Hematopoietic multipotent progenitor cell treated with erythropoietin and hydrocortisone succinate and interleukin-3 and kit ligand, for 15 days (in vitro differentiated cells): Measurements from ENCODE around the gene NEU4.
"Not testable (repeated sequence)": the region's sequence is repeated elsewhere in the genome, so short reads cannot be mapped to it uniquely, and the experiment has no call there.

Experiments
- DNase-seq: peaks from one replicate; pipeline ENCODE4 v3.0.0-alpha.2; 2015; ENCODE audit warnings: low spot score

NEU4 gene

GRCh38 chr2:241775223-241776177 is 33.5 kb upstream of the NEU4 start:
- DNase-seq: no peak

DNA sequence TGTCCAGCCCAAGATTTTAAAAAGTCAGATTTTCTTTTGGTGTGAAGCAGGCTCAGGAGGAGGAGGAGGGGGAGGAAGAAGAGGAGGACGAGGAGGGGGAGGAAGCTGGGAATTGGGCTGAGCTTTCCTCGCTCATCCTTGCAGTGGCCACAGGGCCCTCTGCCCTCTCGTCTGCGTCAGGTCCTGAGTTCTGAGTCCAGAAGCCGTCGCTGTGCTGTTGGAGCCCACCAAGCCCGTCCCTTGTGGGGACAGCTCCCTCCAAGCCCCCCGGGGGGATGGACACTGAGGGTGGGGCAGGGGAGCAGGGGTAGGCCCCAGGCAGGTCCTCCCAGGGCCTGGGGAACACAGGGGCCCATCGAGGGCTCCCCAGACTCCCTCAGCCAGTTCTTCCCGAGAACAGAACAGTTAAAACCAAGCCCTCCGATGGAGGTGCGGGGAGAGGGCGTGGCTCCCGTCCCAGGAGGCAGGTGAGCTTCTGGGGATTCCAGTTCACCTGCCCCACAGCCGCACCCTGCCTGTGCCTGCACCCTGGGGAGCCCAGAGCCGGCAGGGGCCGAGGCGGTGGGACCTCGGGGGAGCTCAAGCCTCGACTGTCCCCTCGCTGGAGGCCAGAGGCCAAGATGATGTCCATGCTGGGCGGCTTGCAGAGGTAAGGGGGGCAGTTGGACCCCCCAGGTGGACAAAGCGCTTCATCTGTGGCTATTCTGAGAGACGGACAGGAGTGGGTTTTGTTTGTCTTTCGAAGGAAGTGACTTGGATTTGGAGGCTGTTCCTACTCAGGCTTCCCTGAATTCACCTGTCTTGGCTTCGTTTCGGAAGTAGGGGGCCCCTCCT is 32.4 kb upstream of the NEU4 start, which contains the start of gene GAL3ST2:
Gene GAL3ST2 (plus strand): TSS at position 487 of the 834 bp plus-strand sequence. CDS start 134 bp downstream, at position 621.
- DNase-seq: no peak

GRCh38 chr2:241777170-241777685 is 31.8 kb upstream of the NEU4 start:
- DNase-seq: no peak

DNA sequence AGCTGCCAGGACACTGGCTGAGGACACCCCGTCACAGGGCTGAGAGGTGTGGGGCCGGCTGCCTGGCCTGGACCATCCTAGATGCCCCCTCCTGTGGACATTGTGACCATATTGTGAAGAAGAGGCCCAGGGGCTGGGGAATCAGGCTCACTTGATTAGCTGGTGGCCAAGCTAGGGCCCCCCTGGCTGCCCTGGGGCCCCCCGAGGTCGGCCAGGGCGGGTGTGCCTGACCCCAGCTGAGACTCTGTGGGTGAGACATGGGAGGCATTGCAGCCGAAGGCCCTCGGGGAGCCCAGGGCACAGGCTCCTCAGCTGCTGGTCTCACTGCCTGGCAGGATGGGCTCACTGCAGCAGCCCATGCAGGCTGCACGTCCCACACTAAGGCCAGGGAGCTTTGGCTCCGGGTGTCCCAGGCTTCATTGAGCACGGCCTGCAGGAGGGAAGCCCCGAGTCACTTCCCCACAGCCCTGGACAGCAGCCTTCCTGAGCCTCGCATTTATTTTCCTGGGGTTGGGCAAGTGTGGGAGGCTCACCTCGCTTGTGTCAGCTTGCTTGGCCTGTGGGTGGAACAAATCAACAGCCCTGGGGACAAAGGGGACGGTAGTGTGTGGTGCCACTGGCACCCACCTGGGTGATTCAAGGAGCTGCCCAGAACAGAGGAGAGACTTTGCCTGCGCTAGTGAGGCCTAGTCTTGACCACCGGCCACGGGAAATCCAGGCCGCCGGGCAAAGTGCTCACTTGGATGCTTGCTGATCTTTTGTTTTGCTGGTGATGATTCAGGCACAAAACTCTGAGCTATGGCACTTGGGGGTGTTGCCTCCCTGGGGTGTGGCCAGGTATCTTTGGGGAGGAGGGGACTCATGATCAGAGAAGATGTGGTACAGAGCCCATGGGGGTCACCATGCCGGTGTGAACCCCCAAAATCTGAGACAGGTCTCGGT is 31.0 kb upstream of the NEU4 start:
- DNase-seq: no peak

- DNase-seq: no peak
Measured at GRCh38 chr2:241780939-241781569, 27.9 kb upstream of the NEU4 start.

DNA sequence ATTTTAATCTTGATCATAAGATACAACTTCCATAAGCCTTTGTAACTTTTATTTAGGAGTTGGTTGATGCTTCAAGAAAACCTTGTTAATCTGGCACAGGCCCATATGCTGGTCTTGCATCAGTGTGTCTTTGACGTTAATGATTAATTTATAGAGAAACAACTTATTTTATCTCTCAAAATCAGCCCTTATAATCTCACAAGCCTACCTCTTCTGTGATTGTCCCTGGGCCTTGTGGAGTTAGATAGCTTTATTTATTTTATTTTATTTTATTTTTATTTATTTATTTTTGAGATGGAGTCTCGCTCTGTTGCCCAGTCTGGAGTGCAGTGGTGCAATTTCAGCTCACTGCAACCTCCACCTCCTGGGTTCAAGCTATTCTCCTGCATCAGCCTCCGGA is 26.9 kb upstream of the NEU4 start:
- not testable (repeated sequence) for DNase-seq

DNA sequence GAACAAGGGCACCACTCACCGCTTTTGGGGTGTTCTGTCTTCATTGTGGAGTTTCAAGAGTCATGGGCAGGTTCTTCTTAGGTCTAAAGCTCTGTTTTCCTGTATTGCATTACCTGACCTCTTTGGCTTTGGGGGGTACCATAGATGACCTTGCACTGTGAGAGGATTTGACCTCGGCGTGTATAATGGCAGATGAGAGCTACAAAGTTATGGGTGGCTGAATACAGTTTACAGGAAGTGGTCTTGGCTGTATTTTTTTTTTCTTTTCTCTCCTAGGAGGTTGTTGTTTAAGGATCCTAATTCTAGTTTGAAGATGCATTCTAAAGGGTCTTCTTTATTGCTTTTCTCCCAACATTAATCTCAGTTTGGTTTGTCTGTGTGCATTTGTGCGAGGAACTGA is 20.9 kb upstream of the NEU4 start:
- DNase-seq: no peak

- DNase-seq: no peak
Measured at GRCh38 chr2:241788572-241788971, 20.4 kb upstream of the NEU4 start.

GRCh38 chr2:241791385-241791784 is 17.6 kb upstream of the NEU4 start:
- not testable (repeated sequence) for DNase-seq

DNA sequence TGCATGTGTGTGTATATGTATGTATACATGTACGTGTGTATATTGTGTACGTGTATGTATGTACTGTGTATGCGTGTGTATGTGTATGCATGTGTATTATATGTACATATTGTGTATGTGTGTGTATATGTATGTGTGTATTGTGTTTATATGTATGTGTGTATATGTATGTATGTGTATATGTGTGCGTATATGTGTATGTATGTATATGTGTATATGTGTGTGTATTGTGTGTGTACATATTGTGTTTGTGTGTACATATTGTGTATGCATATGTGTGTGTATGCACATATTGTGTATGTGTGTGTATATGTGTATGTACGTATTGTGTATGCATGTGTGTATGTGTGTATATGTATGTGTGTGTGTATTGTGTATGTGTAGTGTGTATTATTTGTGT is 15.6 kb upstream of the NEU4 start:
- no peak for DNase-seq

GRCh38 chr2:241794250-241794823 is 14.7 kb upstream of the NEU4 start:
- no peak for DNase-seq

- DNase-seq: no peak
Measured at GRCh38 chr2:241795021-241795999, 13.7 kb upstream of the NEU4 start.

DNA sequence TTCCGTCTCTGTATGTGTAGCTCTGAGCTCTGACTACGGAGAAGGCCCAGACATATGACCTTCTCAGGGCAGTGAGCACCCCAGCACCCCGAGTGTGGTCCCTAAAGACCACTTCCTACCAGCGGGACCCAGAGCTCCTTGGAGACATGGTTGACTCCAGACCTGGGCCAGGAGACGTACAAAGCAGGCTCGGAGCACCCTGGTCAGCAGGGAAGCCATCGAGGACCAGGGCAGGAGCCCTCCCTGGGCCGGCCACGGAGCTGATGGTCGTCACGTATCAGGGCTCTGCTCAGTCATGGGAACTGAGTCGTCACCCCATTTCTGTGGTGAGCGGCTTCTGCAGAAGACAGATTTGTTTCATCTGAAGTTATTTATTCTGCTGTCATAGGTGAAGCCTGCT is 12.8 kb upstream of the NEU4 start:
- no peak for DNase-seq

DNA sequence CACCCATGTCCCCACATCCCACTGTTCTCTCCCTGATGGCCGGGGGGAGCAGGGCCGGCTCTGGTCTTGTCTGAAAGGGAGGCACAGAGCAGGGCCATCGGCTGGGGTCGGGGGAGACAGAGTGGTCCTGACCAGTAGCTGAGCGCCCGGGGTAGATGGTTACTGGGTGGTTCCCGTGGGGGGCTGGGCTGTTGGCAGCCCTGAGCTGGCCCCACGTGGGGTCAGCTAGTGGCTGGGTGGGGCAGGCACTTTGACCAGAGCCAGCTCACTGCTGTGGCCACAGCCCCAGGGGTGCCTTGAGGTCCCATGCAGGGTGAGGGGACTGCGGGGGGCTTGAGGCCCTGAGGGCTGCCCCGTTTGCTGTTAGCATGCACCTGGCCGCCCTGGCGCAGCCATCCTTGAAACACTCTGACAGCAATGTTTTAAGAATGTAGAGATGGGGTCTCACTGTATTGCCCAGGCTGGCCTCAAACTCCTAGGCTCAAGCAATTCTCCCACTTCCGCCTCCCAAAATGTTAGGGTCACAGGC is 12.3 kb upstream of the NEU4 start:
- DNase-seq: no peak

GRCh38 chr2:241797441-241798080 is 11.4 kb upstream of the NEU4 start:
- DNase-seq: no peak

DNA sequence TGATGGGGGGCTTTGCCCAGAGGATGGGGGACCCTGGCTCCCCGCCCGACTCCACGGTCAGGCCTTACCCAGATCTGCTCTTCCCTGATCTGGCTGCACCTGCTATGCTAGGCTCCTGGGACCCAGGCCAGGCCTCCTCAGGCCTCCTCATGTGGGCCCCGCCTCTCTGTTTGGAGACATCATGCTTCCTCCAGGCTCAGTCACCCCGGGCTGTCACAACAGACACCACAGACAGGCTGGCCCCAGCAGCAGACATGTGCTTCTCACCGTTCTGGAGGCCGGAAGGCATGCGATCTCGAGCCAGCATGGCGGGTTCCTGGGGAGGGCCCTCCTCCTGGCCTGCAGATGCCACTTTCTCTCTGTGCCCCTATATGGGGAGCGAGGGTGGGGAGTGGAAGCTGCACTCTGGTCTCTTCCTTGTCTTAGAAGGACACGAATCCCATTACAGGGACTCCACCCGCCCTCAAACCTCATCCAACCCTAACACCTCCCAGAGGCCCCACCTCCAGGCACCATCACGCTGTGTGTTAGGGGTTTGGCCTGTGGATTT is 10.8 kb upstream of the NEU4 start:
- no peak for DNase-seq

DNA sequence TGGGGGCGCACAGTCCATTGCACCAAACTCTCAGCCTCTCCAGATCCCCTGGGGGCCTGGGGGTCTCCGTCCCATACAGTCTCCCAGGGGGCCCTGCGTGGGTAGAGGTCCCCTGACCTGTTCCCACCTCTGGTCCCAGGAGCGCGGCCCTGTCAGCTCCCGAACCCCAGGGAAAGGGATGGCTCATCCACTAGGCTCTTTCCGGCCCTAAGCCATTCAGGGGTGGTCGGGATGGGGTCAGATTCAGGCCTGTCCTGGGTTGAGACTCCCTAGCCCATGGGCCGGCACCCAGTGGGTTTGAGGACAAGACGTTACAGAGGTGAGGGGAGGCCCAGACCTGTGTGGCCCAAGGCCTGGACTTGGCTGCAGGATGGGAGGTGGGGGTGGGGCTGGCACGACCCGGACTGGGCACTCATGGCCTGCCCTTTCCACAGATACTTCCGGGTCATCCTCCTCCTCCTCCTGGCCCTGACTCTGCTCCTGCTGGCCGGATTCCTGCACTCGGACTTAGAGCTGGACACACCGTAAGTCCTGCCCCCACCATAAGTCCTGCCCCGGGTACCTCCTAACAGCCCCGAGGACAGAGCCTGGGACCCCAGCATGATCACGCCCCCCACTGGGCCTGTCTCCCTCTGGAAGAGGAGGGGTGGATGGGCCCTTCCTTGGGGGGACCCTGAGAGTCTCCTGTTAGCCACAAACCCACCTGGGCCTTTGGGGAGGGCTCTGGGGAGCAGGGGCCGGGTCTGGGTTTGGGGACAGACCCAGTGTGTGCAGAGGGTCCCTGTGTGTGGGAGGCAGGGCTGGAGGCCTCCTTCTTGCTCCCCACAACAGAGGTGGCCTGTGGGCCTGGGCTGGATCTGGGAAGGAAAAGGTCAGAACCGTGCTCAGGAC is 10.1 kb upstream of the NEU4 start:
- no peak for DNase-seq
